CD4-positive, alpha-beta T cell treated with Interferon alpha-2 for 1 hour (primary cell): ENCODE results near the gene COL23A1.
A peak's percentile ranks its signal among the peaks of the same experiment; 100 is the strongest.

ENCODE experiments used
- DNase-seq, 2 donors: peaks; one replicate each; pipeline ENCODE4 v3.0.0-alpha.2; 2020 to 2022

The COL23A1 gene

GRCh38 chr5:178249191-178249989 is 340.8 kb downstream of the COL23A1 start:
- DNase-seq = peak; percentile 36 to 64

- no peak for DNase-seq
Observed at GRCh38 chr5:178248750-178249149, 341.4 kb downstream of the COL23A1 start.

GRCh38 chr5:178247481-178248456 is 342.4 kb downstream of the COL23A1 start:
- no peak for DNase-seq

- no peak for DNase-seq
Observed at GRCh38 chr5:178246624-178247279, 343.4 kb downstream of the COL23A1 start.

GRCh38 chr5:178245389-178245788 is 344.8 kb downstream of the COL23A1 start:
- DNase-seq = no peak

GRCh38 chr5:178244576-178244975 is 345.6 kb downstream of the COL23A1 start:
- DNase-seq = no peak

- no peak for DNase-seq
Observed at GRCh38 chr5:178242416-178242815, 347.8 kb downstream of the COL23A1 start.

- DNase-seq = no peak
Observed at GRCh38 chr5:178241688-178242231, 348.4 kb downstream of the COL23A1 start.

GRCh38 chr5:178241231-178241663 is 348.9 kb downstream of the COL23A1 start:
- DNase-seq = peak in 1 of 2 donors; percentile 18

- no peak for DNase-seq
Observed at GRCh38 chr5:178240766-178241165, 349.4 kb downstream of the COL23A1 start.

GRCh38 chr5:178240341-178240741 is 349.9 kb downstream of the COL23A1 start:
- no peak for DNase-seq

- DNase-seq = peak; percentile 46 to 48
Observed at GRCh38 chr5:178239626-178240301, 350.4 kb downstream of the COL23A1 start.

GRCh38 chr5:178238711-178239592 is 351.2 kb downstream of the COL23A1 start:
- peak; percentile 29 to 50 for DNase-seq

GRCh38 chr5:178238313-178238635 is 351.9 kb downstream of the COL23A1 start:
- no peak for DNase-seq

GRCh38 chr5:178237431-178238312 is 352.5 kb downstream of the COL23A1 start:
- no peak for DNase-seq

GRCh38 chr5:178236679-178237078 is 353.5 kb downstream of the COL23A1 start:
- DNase-seq = no peak

GRCh38 chr5:178236126-178236525 is 354.1 kb downstream of the COL23A1 start:
- no peak for DNase-seq

GRCh38 chr5:178235588-178235974 is 354.6 kb downstream of the COL23A1 start:
- no peak for DNase-seq

GRCh38 chr5:178234750-178235587 is 355.2 kb downstream of the COL23A1 start:
- peak; percentile 56 to 77 for DNase-seq
